Prostate gland (tissue), 2 donors: ENCODE measurements around the gene CBS.
"Not testable (repeated sequence)": the region's sequence is repeated elsewhere in the genome, so short reads cannot be mapped to it uniquely, and the experiment has no call there.

Experiments used
- CTCF ChIP-seq, 4 experiments: fragments of 200-600 bp in 2 of 4; fragments of 450-650 bp in 2 of 4; sonication (generic) in 2 of 4; IDR thresholded peaks; 1 replicate in 3 of 4; 2 replicates in 1 of 4; pipeline ENCODE4 v1.5.1; 2016 to 2019; ENCODE audit warnings: antibody characterized with exemption in 4 of 4, mild to moderate bottlenecking in 2 of 4, moderate library complexity in 2 of 4
- POLR2A ChIP-seq: fragments of 450-650 bp; IDR thresholded peaks from one replicate; pipeline ENCODE4 v1.6.1; 2016; ENCODE audit warnings: antibody characterized with exemption, mild to moderate bottlenecking

GRCh38 chr21:43042169-43042568 is 33.5 kb downstream of the CBS start:
- not testable (repeated sequence) for TF ChIP-seq POLR2A; CTCF (IDR thresholded peaks at IDR 0.05)
